Left ventricle myocardium inferior (tissue), 1 donor: ENCODE measurements around the gene VPS41. TPM values are rescaled to one million over a fixed set of nuclear protein-coding genes. Genes with fewer than 3 reads are reported as not detected.

Experiments used
- DNase-seq: peaks from one replicate; pipeline ENCODE4 v3.0.0-alpha.2; 2020
- H3K27ac ChIP-seq: fragments of 200-600 bp; replicated peaks from 2 replicates; pipeline ENCODE4 v1.8.0; 2021
- H3K27me3 ChIP-seq: fragments of 200-600 bp; 2 replicates; pipeline ENCODE4 v1.8.0; 2021; ENCODE audit warnings: low read depth
- H3K36me3 ChIP-seq: fragments of 200-600 bp; 2 replicates; pipeline ENCODE4 v1.8.0; 2021
- H3K4me1 ChIP-seq: fragments of 200-600 bp; 2 replicates; pipeline ENCODE4 v1.8.0; 2021
- H3K4me3 ChIP-seq: fragments of 200-600 bp; 2 replicates; pipeline ENCODE4 v1.8.0; 2021; ENCODE audit warnings: mild to moderate bottlenecking, moderate library complexity
- H3K9me3 ChIP-seq: fragments of 200-600 bp; replicated peaks from 2 replicates; pipeline ENCODE4 v1.8.0; 2021
- CTCF ChIP-seq: fragments of 200-600 bp; IDR thresholded peaks from 2 replicates; pipeline ENCODE4 v1.8.0; 2021; ENCODE audit warnings: antibody characterized with exemption, mild to moderate bottlenecking, borderline replicate concordance
- intact Hi-C: fragments of 100-400 bp; cut with micrococcal nuclease; formaldehyde crosslinking; loops from one replicate; pipeline ENCODE4 v1.11.0; 2022
- total RNA-seq: library from RNA; stranded (reverse); fragmentation: NEBNext Ultra II Directional; extraction: Animal tissue kit (Norgen Biotek cat#: 25700); gene quantifications from one replicate; pipeline ENCODE4 v1.2.1, GENCODE V29; 2021
- donor health status: DM: no; HTN: yes; CAD: no; lungs with severe emphysema.

The VPS41 gene
- total RNA-seq, 1 donor from 2014 or later: 43.7 TPM

- intact Hi-C loops: no loop called here
- H3K27ac ChIP-seq: no peak overlapping the region
- H3K9me3 ChIP-seq: no peaks in the 10 kb centered on the region
- H3K4me3 ChIP-seq: no peak overlapping the region
- H3K27me3 ChIP-seq: no peaks in the 10 kb centered on the region
- peaks cover 17% of the 10 kb centered on the region for H3K4me1 ChIP-seq
- DNase-seq: no peak
- H3K36me3 ChIP-seq: no peaks in the 10 kb centered on the region
- no peak for TF ChIP-seq CTCF
These were observed 75.7 kb downstream of the VPS41 start for GRCh38 chr7:38833329-38833728.

- Histone ChIP-seq H3K9me3 (no peaks in the 10 kb centered on the region), H3K36me3 (no peaks in the 10 kb centered on the region), H3K4me3 (peak overlapping the region; percentile 17), H3K4me1 (peaks cover 25% of the 10 kb centered on the region), H3K27ac (peak overlapping the region; percentile 20), H3K27me3 (no peaks in the 10 kb centered on the region)
- intact Hi-C loops: no loop called here
- no peak for TF ChIP-seq CTCF
- DNase-seq: no peak
These were observed 77.6 kb downstream of the VPS41 start for GRCh38 chr7:38831259-38831996.

- Histone ChIP-seq H3K9me3 (no peaks in the 10 kb centered on the region), H3K4me3 (peak overlapping the region; percentile 17), H3K27me3 (no peaks in the 10 kb centered on the region), H3K4me1 (peaks cover 31% of the 10 kb centered on the region), H3K27ac (peak overlapping the region; percentile 20), H3K36me3 (no peaks in the 10 kb centered on the region)
- TF ChIP-seq CTCF: no peak
- no peak for DNase-seq
- intact Hi-C loops: no loop called here
These were observed 78.2 kb downstream of the VPS41 start for GRCh38 chr7:38830826-38831225.

- no peak for DNase-seq
- H3K36me3 ChIP-seq: no peaks in the 10 kb centered on the region
- H3K4me1 ChIP-seq: peaks cover 41% of the 10 kb centered on the region
- H3K27me3 ChIP-seq: no peaks in the 10 kb centered on the region
- H3K4me3 ChIP-seq: no peak overlapping the region
- no peak overlapping the region for H3K27ac ChIP-seq
- TF ChIP-seq CTCF: no peak
- H3K9me3 ChIP-seq: no peaks in the 10 kb centered on the region
- intact Hi-C loops: no loop called here
These were observed 79.4 kb downstream of the VPS41 start for GRCh38 chr7:38829488-38830165.

- intact Hi-C loops: no loop called here
- H3K4me3 ChIP-seq: no peak overlapping the region
- no peaks in the 10 kb centered on the region for H3K27me3 ChIP-seq
- DNase-seq: no peak
- H3K4me1 ChIP-seq: peaks cover 36% of the 10 kb centered on the region
- no peak overlapping the region for H3K27ac ChIP-seq
- H3K36me3 ChIP-seq: no peaks in the 10 kb centered on the region
- peaks cover 12% of the 10 kb centered on the region for H3K9me3 ChIP-seq
- TF ChIP-seq CTCF: no peak
These were observed 81.0 kb downstream of the VPS41 start for GRCh38 chr7:38828026-38828425.
